ENCODE results near the gene RALGAPB. TPM values are rescaled to one million over a fixed set of nuclear protein-coding genes. Genes with fewer than 3 reads are reported as not detected.

Gene RALGAPB
- total and polyA plus RNA-seq, 2 of the 13 experiments (the other 11 are each of a cell fraction or from before 2014, with no cell fraction given): 17.6 to 30.6 TPM

DNA sequence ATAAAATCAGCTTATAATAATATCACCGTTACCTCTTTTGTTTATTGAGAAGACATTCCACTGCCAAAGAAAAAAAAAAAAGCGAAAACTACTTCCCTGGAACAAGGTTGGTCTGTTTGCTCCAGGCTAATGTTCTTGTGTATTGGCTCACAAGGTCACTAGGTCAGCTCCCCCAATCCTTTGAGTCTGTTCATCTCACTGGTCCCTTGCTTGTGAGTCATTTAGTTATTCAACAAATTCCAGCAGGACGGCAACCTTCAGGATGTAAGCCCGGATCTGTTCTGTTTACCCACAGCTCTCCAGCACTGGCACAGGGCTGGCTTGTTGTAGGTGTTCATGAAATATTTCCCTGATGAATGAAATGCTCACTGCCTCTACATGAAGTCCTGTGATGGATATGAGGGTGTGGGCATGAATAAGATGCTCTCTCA lies 132.2 kb downstream of the RALGAPB start (continued):
- TF ChIP-seq, protein P1, sequence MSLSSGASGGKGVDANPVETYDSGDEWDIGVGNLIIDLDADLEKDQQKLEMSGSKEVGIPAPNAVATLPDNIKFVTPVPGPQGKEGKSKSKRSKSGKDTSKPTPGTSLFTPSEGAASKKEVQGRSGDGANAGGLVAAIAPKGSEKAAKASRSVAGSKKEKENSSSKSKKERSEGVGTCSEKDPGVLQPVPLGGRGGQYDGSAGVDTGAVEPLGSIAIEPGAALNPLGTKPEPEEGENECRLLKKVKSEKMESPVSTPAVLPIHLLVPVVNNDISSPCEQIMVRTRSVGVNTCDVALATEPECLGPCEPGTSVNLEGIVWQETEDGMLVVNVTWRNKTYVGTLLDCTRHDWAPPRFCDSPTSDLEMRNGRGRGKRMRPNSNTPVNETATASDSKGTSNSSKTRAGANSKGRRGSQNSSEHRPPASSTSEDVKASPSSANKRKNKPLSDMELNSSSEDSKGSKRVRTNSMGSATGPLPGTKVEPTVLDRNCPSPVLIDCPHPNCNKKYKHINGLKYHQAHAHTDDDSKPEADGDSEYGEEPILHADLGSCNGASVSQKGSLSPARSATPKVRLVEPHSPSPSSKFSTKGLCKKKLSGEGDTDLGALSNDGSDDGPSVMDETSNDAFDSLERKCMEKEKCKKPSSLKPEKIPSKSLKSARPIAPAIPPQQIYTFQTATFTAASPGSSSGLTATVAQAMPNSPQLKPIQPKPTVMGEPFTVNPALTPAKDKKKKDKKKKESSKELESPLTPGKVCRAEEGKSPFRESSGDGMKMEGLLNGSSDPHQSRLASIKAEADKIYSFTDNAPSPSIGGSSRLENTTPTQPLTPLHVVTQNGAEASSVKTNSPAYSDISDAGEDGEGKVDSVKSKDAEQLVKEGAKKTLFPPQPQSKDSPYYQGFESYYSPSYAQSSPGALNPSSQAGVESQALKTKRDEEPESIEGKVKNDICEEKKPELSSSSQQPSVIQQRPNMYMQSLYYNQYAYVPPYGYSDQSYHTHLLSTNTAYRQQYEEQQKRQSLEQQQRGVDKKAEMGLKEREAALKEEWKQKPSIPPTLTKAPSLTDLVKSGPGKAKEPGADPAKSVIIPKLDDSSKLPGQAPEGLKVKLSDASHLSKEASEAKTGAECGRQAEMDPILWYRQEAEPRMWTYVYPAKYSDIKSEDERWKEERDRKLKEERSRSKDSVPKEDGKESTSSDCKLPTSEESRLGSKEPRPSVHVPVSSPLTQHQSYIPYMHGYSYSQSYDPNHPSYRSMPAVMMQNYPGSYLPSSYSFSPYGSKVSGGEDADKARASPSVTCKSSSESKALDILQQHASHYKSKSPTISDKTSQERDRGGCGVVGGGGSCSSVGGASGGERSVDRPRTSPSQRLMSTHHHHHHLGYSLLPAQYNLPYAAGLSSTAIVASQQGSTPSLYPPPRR (CRISPR knock-in tag; IDR thresholded peaks at IDR 0.05; ENCODE audit: borderline replicate concordance): peak; percentile 97
- TF ChIP-seq, protein P2, sequence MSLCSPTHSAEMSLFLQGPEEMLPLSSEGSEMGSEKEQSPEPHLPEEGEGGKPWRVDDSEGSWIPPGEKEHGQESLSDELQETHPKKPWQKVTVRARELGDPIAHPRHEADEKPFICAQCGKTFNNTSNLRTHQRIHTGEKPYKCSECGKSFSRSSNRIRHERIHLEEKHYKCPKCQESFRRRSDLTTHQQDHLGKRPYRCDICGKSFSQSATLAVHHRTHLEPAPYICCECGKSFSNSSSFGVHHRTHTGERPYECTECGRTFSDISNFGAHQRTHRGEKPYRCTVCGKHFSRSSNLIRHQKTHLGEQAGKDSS (CRISPR knock-in tag; IDR thresholded peaks at IDR 0.05; ENCODE audit: borderline replicate concordance, low read depth): peak; percentile 83; the same call in 1 of the 2 replicates
- peak; percentile 68; the same call in 1 of the 2 replicates for TF ChIP-seq KLF9 (CRISPR knock-in tag; IDR thresholded peaks at IDR 0.05; ENCODE audit: low read depth)
- 0 out of 2 replicates have a peak, but pooled peaks have one; percentile 72 for TF ChIP-seq KAT7 (CRISPR knock-in tag; IDR thresholded peaks at IDR 0.05; ENCODE audit: borderline replicate concordance)
- TF ChIP-seq ZBTB21 (CRISPR knock-in tag; IDR thresholded peaks at IDR 0.05): peak; percentile 45; the same call in 1 of the 2 replicates
- no peak for TF ChIP-seq SMARCC2 (IDR thresholded peaks at IDR 0.05)
- TF ChIP-seq HCFC1 (IDR thresholded peaks at IDR 0.05; ENCODE audit: low read depth, low read length): no peak
- TF ChIP-seq NFYC (CRISPR knock-in tag; IDR thresholded peaks at IDR 0.05): peak; percentile 38
- peak; percentile 27; the same call in 1 of the 2 replicates for TF ChIP-seq SMC3 (IDR thresholded peaks at IDR 0.05; ENCODE audit: low read length)
- TF ChIP-seq, protein P3, sequence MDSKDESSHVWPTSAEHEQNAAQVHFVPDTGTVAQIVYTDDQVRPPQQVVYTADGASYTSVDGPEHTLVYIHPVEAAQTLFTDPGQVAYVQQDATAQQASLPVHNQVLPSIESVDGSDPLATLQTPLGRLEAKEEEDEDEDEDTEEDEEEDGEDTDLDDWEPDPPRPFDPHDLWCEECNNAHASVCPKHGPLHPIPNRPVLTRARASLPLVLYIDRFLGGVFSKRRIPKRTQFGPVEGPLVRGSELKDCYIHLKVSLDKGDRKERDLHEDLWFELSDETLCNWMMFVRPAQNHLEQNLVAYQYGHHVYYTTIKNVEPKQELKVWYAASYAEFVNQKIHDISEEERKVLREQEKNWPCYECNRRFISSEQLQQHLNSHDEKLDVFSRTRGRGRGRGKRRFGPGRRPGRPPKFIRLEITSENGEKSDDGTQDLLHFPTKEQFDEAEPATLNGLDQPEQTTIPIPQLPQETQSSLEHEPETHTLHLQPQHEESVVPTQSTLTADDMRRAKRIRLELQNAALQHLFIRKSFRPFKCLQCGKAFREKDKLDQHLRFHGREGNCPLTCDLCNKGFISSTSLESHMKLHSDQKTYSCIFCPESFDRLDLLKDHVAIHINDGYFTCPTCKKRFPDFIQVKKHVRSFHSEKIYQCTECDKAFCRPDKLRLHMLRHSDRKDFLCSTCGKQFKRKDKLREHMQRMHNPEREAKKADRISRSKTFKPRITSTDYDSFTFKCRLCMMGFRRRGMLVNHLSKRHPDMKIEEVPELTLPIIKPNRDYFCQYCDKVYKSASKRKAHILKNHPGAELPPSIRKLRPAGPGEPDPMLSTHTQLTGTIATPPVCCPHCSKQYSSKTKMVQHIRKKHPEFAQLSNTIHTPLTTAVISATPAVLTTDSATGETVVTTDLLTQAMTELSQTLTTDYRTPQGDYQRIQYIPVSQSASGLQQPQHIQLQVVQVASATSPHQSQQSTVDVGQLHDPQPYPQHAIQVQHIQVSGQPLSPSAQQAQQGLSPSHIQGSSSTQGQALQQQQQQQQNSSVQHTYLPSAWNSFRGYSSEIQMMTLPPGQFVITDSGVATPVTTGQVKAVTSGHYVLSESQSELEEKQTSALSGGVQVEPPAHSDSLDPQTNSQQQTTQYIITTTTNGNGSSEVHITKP (CRISPR knock-in tag; IDR thresholded peaks at IDR 0.05; ENCODE audit: low read depth): peak; percentile 62
- 0 out of 2 replicates have a peak, but pooled peaks have one; percentile 33 for TF ChIP-seq MED13 (CRISPR knock-in tag; IDR thresholded peaks at IDR 0.05)
- peak; percentile 77; the same call in 1 of the 2 replicates for TF ChIP-seq ZNF670 (CRISPR knock-in tag; IDR thresholded peaks at IDR 0.05; ENCODE audit: borderline replicate concordance)
- TF ChIP-seq ZNF883 (CRISPR knock-in tag; IDR thresholded peaks at IDR 0.05; ENCODE audit: not compliant biosample characterization): no peak
- no peak for TF ChIP-seq ZNF619 (CRISPR knock-in tag; IDR thresholded peaks at IDR 0.05)
- TF ChIP-seq CC2D1A (CRISPR knock-in tag; IDR thresholded peaks at IDR 0.05): no peak
- TF ChIP-seq ZNF598 (CRISPR knock-in tag; IDR thresholded peaks at IDR 0.05; ENCODE audit: borderline replicate concordance): no peak
- no peak for TF ChIP-seq ZNF274 (CRISPR knock-in tag; IDR thresholded peaks at IDR 0.05)
- no peak for TF ChIP-seq KDM5B (CRISPR knock-in tag; IDR thresholded peaks at IDR 0.05; ENCODE audit: borderline replicate concordance)
- TF ChIP-seq, protein P4, sequence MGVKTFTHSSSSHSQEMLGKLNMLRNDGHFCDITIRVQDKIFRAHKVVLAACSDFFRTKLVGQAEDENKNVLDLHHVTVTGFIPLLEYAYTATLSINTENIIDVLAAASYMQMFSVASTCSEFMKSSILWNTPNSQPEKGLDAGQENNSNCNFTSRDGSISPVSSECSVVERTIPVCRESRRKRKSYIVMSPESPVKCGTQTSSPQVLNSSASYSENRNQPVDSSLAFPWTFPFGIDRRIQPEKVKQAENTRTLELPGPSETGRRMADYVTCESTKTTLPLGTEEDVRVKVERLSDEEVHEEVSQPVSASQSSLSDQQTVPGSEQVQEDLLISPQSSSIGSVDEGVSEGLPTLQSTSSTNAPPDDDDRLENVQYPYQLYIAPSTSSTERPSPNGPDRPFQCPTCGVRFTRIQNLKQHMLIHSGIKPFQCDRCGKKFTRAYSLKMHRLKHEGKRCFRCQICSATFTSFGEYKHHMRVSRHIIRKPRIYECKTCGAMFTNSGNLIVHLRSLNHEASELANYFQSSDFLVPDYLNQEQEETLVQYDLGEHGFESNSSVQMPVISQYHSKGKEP (CRISPR knock-in tag; IDR thresholded peaks at IDR 0.05): no peak
